HG03354 (cell line): ENCODE results near the gene NFATC4.

Source experiments
- ATAC-seq: cut with Tn5 transposase; IDR thresholded peaks from one replicate; pipeline ENCODE4 v1.9.1; 2021; ENCODE audit warnings: mild to moderate bottlenecking; ENCODE audit not compliant: unreplicated experiment, poor library complexity, severe bottlenecking

The NFATC4 gene

DNA sequence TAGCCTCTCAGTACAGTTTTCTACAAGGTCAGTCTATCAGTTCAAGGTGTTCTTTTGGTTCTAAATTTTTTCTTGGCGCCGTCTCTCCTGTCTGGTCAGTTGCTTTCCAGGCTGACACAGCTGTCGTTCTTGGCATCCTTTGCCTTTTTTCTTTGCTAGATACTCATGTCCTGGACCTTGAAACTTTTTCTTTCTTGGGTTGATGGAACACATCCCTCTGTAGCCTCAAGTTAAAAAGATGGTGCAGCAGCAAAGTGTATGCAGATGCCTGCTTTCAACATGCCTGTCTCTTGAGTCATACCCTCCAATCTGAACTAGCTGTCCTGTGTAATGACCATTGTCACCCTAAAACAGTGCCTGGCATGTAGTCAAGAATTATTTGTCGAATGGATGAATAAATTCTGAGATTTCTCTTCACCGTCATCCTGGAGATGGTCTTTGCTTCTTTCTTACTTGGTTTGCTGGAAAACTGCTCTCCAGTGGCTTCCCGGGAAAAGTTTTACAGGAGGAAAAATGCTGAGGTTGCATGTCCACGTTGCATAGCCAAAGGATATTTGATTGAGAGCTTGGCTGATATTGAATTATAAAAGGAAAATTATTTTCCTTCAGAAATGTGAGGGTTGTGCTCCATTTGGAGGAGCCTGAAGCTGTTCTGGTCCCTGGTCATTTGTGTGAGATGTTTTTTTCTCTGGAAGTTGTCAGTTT, 35.5 kb downstream of the NFATC4 start:
- no peak for ATAC-seq

DNA sequence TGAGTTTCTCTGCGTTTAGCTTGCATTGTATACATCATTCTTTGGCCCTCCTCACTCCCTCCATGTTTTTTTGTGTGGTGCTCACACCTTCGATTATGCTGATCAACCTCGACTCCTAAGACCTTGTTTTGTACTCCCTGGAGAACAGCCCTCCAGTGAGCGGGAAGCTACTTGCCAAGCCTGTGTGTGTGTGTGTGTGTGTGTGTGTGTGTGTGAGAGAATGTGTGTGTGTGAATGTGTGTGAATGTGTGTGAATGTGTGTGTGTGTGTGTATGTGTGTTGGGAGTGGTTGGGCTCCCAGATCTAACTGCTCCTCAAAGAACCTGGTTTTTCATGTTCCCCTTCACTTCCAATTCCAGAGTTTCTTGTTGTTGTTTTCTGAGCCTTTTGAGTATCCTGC, 36.8 kb downstream of the NFATC4 start:
- no peak for ATAC-seq

DNA sequence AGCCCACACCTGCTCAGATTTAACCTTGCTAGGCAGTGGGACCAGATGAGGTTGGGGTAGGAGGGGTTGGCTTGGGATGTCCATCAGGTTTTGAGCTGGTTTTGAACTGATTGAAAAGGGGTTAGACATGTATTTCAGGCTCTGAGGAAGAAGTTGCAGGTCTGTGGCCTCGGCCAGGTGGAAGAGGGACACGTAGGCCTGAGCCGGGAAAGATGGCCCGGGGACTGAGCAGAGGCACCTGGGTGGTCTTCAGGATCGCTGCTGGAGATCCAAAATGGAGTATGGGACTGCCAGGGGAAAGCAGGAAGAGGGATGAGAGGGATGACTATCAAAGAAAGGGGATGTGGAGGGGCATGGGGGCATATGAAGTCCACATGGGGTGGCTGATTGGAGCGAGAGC, 38.4 kb downstream of the NFATC4 start:
- no peak for ATAC-seq

DNA sequence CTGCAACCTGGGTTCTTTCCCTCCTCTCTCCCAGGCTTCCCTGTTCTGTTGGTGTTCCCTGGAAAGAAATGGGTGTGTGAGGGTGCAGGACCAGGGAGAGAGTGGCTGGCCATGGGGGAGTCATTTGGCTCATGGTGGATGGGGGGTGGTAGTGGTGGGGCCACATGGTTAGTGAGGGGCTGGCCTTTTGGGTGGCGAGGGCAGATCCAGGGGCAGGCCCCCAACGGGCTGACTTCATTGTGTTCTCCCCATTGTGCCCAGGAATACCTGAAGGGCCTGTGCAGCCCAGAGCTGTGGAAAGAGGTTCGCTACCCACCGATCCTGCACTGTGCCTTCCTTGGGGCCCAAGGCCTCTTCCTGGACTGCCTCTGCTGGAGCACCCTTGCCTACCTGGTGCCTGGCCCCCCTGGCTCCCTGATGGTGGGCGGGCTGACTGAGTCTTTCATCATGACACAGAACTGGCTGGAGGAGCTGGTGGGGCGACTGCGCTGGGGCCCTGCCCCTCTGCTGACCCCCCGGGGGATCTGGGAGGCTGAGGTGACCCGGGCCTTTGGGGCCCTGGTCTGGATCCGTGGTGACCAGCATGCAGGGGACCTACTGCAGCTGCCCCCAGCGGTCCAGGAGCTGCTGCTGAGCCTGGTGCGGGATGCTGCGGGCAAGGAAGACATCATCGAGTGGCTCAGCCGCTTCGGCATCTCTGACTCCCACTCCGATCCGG, 39.8 kb downstream of the NFATC4 start:
- no peak for ATAC-seq

DNA sequence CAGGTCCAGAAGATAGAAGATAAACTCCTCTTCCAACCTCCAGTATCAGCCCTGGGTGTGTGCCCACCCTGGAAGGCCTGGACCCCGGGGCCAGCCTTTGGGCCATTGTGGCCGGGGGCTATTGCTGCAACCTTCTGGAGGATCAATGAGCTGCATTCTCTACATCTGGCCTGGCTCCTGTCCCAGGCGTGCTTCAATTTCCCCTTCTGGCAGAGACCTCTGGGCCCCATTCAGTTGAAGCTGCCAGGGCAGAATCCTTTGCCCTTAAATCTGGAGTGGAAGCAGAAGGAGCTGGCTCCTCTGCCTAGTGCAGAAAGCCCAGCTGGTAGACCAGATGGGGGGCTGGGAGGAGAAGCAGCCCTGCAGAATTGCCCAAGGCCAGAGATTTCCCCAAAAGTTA, 40.8 kb downstream of the NFATC4 start:
- no peak for ATAC-seq

DNA sequence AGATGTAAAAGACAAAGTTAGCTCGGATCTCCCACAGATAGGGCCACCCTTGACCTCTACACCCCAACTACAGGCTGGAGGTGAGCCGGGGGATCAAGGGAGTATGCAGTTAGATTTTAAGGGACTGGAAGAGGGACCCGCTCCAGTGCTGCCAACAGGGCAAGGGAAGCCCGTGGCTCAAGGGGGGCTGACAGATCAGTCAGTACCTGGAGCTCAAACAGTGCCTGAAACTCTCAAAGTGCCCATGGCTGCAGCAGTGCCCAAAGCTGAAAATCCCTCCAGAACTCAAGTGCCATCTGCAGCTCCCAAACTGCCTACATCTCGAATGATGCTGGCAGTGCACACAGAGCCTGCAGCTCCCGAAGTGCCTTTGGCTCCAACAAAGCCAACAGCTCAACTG, 41.2 kb downstream of the NFATC4 start:
- ATAC-seq, result no peak

DNA sequence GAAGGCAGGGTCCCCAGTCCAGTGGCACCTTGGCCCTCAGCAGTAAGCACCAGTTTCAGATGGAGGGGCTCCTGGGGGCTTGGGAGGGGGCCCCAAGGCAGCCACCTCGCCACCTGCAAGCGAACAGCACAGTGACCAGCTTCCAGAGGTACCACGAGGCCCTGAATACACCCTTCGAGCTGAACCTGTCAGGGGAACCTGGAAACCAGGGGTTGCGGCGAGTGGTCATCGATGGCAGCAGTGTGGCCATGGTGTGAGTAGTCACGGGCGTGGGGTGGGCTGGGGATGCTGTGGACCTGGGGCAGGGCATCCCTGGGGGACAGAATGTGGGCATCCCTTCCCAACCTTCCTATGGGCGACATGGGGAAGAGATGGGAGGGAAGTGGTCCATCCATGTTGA, 42.0 kb downstream of the NFATC4 start:
- no peak for ATAC-seq

DNA sequence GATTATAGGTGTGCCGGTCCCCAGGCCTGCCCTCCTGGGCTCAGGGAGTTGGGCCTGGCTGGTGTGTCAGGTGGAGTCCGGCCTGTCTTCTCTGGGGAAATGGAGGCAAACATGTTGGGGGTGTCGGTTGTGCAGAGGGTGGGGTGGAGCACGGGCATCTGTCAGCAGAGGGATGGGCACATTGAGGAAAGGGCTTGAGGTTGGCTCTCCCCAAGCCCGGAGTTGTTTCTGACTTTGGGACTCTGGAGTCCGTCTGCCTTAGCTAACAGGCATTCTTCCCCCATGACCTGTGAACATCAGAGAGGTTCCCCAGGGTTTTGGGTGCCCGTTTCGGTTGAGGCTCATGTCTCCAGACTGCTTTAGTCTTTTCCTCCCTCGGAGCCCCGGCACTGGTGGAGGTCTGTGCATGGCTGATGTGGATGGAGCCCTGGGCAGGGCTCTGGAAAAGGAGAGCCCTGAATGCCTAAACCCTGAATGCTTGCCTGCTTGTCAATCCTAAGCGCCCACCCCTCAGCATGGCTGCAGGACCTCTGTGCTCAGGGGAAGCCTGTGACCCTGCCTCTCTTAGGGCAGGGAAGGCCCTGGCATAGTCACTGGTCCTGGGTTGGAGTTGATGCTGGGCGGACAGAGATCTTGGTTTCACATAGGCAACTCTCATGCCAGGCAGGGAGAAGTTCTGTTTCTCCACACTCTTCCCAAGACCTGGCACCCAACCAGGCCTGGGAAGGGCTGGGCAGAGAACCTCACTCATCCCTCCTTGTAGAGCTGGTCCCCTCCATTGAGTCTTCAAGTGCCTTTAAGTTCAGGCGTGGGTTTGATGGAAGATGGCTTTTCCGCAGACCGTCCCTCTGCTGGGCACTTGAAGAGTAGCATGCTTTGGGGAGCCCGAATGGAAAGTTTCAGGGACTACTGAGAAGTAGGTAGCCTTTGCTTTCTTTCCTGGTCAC, 43.7 kb downstream of the NFATC4 start:
- no peak for ATAC-seq

DNA sequence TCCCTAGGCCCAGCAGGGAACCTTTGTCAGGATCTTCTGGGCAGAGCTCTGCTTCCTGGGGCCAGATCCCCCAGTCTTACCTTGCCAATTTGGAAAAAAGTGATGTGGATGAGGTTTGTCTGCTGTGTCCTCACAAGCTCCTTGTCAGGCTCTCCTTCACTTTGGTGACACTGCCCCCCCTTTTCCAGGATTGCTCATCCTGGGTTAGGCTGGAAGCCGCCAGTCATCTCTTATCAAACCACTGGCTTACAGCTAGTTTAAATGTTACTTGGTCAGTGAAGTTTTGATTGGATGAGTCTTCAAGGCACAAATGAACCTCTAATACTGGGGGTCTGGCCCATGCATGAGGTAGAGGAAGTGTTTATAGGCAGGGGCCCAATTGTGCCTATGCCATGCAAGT, 46.1 kb downstream of the NFATC4 start:
- ATAC-seq, result no peak

DNA sequence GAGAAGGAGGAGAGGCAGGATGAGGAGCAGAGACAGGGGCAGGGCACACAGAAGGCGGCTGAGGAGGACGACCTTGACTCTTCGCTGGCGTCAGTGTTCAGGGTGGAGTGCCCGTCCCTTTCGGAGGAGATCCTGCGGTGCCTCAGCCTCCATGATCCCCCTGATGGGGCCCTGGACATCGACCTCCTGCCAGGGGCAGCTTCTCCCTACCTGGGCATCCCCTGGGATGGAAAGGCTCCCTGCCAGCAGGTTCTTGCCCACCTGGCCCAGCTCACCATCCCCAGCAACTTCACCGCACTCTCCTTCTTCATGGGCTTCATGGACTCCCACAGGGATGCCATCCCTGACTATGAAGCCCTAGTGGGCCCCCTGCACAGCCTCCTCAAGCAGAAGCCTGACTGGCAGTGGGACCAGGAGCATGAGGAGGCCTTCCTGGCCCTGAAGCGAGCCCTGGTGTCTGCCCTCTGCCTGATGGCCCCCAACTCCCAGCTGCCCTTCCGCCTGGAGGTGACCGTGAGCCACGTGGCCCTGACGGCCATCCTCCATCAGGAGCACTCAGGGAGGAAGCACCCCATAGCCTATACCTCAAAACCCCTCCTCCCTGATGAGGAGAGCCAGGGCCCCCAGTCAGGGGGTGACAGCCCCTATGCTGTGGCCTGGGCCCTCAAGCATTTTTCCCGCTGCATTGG, 46.9 kb downstream of the NFATC4 start:
- ATAC-seq, result no peak

DNA sequence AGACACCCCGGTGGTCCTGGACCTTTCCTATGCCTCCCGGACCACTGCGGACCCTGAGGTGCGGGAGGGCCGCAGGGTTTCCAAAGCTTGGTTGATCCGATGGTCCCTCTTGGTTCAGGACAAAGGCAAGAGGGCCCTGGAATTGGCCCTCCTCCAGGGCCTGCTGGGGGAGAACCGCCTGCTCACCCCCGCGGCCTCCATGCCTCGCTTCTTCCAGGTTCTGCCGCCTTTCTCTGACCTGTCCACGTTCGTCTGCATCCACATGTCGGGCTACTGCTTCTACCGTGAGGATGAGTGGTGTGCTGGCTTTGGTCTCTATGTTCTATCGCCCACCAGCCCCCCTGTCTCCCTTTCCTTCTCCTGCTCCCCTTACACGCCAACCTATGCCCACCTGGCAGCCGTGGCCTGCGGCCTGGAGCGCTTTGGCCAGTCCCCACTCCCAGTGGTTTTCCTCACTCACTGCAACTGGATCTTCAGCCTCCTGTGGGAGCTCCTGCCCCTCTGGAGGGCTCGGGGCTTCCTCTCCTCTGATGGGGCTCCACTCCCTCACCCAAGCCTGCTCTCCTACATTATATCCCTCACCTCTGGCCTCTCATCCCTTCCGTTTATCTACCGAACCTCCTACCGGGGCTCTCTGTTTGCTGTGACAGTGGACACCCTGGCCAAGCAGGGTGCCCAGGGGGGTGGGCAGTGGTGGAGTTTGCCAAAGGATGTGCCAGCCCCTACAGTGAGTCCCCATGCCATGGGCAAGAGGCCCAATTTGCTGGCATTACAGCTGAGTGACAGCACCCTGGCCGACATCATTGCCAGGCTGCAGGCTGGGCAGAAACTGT, 47.7 kb downstream of the NFATC4 start:
- no peak for ATAC-seq

DNA sequence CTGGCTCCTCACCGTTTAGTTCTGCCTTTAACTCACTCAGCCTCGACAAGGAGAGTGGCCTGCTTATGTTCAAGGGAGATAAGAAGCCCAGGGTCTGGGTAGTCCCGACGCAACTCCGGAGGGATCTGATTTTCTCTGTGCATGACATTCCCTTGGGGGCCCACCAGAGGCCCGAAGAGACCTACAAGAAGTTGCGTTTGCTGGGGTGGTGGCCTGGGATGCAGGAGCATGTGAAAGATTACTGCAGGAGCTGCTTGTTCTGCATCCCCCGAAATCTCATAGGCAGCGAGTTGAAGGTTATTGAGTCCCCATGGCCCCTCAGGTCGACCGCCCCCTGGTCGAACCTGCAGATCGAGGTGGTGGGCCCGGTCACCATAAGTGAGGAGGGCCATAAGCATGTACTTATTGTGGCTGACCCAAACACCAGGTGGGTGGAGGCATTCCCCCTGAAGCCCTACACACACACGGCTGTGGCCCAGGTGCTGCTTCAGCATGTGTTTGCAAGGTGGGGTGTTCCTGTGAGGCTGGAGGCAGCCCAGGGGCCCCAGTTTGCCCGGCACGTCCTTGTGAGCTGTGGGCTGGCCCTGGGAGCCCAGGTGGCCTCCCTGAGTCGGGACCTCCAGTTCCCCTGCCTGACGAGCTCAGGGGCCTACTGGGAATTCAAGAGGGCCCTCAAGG, 48.4 kb downstream of the NFATC4 start:
- ATAC-seq, result no peak

DNA sequence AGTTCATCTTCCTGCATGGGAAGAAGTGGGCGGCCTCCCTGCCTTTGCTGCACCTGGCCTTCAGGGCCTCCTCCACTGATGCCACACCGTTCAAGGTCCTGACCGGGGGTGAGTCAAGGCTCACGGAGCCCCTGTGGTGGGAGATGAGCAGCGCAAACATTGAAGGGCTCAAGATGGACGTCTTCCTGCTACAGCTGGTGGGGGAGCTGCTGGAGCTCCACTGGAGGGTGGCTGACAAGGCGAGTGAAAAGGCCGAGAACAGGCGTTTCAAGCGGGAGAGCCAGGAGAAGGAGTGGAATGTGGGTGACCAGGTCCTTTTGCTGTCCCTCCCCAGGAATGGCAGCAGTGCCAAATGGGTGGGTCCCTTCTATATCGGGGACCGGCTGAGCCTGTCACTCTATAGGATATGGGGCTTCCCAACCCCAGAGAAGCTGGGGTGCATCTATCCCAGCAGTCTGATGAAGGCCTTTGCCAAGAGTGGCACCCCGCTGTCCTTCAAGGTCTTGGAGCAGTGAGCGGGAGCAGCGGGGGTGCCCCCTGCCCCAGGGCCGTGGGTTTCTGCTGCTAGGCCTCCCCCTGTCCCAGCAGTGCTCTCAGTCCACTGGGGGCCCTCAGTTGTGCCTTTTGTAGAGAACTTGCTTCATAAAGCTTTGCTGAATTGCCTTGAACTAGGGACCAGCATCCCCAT, 49.1 kb downstream of the NFATC4 start:
- ATAC-seq, result no peak

DNA sequence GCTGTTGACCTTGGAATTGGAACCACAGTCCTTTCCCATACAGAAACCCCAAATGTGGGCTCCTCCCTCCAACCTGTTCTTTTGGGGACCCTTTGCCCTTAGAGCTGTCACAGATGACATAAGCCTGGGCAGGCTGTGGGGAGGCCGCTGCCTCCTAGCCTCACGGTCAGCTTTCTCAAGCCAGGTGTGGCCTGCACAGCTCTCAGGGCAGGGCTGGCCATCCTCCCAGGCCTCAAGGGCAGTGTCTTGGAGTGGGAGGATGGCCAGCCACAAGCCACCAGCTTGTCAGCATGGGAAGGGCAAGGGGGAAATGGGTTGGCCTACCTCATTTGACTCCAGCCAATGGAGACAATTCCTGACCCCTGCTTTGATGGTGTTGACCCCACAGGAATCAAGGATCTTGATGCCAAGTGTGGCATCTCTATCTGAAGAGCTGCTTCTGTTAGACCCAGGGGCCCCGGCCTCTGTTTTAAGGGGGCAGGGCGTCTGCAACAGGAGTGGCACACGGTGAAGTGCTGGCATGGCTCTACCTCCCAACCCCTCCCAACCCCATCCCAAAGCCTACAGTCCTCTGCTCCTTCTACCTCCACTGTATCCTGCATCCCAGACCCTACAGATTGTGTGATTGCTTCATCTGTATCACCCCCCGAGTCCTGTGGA, 50.0 kb downstream of the NFATC4 start:
- ATAC-seq, result no peak

DNA sequence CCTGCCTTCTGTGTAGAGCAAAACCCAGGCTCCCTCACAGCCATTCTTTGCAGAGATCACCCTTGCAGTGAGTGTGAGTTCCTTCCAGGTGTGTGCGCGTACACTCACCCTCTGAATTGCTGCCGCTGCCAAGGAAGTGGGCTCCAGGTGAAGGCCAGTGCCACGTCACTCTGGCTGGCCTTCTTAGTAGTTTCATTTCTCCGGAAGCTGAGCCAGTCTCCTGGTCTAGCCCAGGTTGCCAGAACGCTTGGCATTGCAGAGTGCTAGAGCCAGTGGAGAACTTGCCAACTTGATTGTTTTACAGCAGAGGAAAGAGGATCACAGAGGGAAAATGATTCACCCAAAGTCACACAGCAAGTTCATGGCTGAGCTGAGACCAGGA, 50.5 kb downstream of the NFATC4 start:
- ATAC-seq, result no peak

DNA sequence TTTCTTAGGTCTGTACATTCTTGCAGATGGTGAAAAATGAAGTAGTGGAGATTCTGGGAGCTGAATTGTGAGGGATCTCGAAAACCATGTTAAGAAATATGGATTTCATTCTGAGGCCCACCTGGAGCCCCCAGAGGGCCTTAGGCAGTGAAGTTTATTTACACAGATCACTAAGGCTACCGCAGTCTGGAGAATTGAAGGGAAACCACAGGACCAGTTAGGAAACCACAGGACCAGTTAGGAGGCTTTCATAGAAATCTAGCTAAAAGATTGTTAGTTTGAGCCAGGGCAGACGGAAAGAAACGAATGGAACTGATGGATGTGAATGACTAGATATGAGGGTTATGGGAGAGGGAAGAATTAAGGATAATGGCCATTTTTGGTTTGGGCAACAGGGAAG, 54.3 kb downstream of the NFATC4 start:
- no peak for ATAC-seq

DNA sequence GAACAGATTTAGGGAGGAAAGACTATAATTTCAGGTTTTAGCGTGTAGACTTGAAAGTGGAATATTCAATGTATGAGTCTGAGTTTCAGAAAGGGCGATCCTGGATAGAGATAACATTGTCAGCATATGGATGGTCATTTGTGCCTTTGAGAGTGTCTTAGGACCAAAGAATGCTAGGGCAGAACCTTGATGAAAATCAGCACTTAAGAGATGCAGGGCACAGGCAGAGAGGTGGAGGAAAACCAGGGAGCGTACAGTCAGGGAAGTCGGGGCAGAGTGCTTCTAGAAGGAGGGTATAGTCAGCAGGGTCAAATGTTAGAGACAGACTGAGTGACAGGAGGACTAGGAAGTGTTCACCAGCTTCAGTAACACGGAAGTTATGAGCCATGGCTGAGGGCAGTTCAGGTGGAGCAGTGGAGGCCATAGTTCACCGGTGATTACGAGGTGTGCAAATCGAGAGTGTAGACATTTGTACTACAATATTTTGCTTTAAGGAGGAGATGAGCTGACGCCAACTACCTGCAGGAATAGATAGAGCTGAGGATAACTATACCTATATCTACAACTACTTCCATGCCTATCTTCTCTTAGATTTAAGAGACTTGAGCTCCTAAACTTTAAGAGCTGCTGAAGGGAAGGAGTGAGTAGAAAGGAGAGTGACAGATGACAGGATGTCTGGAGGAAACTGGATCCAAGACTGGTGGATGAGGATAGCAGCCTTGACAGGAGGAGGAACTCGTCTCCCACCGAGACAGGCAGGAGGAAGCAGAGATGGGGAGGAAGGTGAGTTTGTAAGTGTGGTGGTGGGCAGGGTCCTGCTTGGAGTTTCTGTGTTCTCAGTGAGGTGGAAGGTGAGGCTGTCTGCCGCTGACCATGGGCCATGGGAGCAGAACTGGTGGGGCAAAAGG, 55.0 kb downstream of the NFATC4 start:
- no peak for ATAC-seq
